Osteoblast (primary cell): Measurements from ENCODE around the gene DEPDC1B. TPM values are rescaled to one million over a fixed set of nuclear protein-coding genes. Genes with fewer than 3 reads are reported as not detected.
A peak's percentile ranks its signal among the peaks of the same experiment; 100 is the strongest.
"Not testable (repeated sequence)": the region's sequence is repeated elsewhere in the genome, so short reads cannot be mapped to it uniquely, and the experiment has no call there.

Experiments used
- DNase-seq: peaks from one replicate; pipeline ENCODE4 v3.0.0; 2011; ENCODE audit warnings: low spot score, mixed read lengths; ENCODE audit not compliant: insufficient read length; ENCODE audit errors: missing footprints
- H2AFZ ChIP-seq: 2 replicates; pipeline ENCODE4 v1.6.0; 2011; ENCODE audit warnings: mild to moderate bottlenecking, low read length
- H3K27ac ChIP-seq: 2 replicates; pipeline ENCODE4 v1.5.1; 2011; ENCODE audit warnings: mild to moderate bottlenecking, low read depth, low read length, moderate library complexity
- H3K27me3 ChIP-seq: 2 replicates; pipeline ENCODE4 v1.6.0; 2012; ENCODE audit warnings: mild to moderate bottlenecking, control low read depth, inconsistent platforms, low read length, moderate library complexity; ENCODE audit not compliant: insufficient read depth
- H3K36me3 ChIP-seq: 2 replicates; pipeline ENCODE4 v1.5.1; 2011; ENCODE audit warnings: mild to moderate bottlenecking, low read length, control low read depth, moderate library complexity; ENCODE audit not compliant: insufficient read depth
- H3K4me1 ChIP-seq: 2 replicates; pipeline ENCODE4 v1.5.1; 2011; ENCODE audit warnings: mild to moderate bottlenecking, low read length, control low read depth, moderate library complexity; ENCODE audit not compliant: insufficient read depth
- H3K4me2 ChIP-seq: 2 replicates; pipeline ENCODE4 v1.6.0; 2011; ENCODE audit warnings: mild to moderate bottlenecking, low read length; ENCODE audit not compliant: insufficient read depth
- H3K4me3 ChIP-seq: fragments of 200-600 bp; sonication (generic); 3 replicates; pipeline ENCODE4 v1.5.1; 2012; ENCODE audit warnings: mild to moderate bottlenecking, low read length, inconsistent platforms; ENCODE audit not compliant: insufficient read depth
- H3K79me2 ChIP-seq: 2 replicates; pipeline ENCODE4 v1.6.0; 2012; ENCODE audit warnings: mild to moderate bottlenecking, low read length, control low read depth, inconsistent platforms; ENCODE audit not compliant: insufficient read depth
- H3K9me3 ChIP-seq: 2 replicates; pipeline ENCODE4 v1.5.1; 2011; ENCODE audit warnings: low read depth, low read length, control low read depth
- H4K20me1 ChIP-seq: 2 replicates; pipeline ENCODE4 v1.6.0; 2012; ENCODE audit warnings: mild to moderate bottlenecking, low read length, control low read depth; ENCODE audit not compliant: insufficient read depth
- total RNA-seq: library from RNA; depleted of rRNA; stranded (reverse); fragments of >200 nt; gene quantifications from 2 replicates; pipeline ENCODE4 v1.2.3, GENCODE V29; 2012
- TF ChIP-seq, protein P1 (sequence below): IDR thresholded peaks from 2 replicates; pipeline ENCODE4 v1.5.1; 2011; ENCODE audit warnings: mild to moderate bottlenecking, low read depth, low read length, moderate library complexity; ENCODE audit errors: extremely low read depth

The DEPDC1B gene
- total RNA-seq, 1 donor: 1.4 TPM

DNA sequence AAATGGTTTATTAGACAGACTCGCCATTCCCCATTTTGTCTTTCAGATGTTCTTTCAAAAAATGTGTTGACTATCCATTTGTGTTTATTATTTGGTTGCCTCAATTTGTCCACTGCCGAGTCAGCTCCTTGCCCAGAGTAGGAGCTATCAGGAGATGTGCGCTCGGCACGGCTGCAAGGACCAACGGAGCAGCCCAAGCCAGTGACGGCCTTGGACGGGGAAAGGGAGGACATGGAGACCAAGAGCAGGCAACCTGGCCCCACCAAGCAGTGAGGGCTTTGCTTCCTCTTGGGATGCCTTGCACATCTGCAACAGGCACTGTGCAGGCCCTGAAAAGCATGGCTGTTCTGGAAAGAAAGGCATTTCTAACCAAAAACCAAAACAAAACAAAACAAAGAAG is 69.8 kb downstream of the DEPDC1B start:
- Histone ChIP-seq H3K4me1 (peaks cover 8% of the 10 kb centered on the region), H3K27ac (no peak overlapping the region), H3K79me2 (no peaks in the 10 kb centered on the region), H3K27me3 (no peaks in the 10 kb centered on the region), H3K9me3 (no peaks in the 10 kb centered on the region), H4K20me1 (no peaks in the 10 kb centered on the region), H2AFZ (no peak overlapping the region), H3K4me3 (no peak overlapping the region), H3K4me2 (no peak overlapping the region), H3K36me3 (no peaks in the 10 kb centered on the region)
- TF ChIP-seq, protein P1, sequence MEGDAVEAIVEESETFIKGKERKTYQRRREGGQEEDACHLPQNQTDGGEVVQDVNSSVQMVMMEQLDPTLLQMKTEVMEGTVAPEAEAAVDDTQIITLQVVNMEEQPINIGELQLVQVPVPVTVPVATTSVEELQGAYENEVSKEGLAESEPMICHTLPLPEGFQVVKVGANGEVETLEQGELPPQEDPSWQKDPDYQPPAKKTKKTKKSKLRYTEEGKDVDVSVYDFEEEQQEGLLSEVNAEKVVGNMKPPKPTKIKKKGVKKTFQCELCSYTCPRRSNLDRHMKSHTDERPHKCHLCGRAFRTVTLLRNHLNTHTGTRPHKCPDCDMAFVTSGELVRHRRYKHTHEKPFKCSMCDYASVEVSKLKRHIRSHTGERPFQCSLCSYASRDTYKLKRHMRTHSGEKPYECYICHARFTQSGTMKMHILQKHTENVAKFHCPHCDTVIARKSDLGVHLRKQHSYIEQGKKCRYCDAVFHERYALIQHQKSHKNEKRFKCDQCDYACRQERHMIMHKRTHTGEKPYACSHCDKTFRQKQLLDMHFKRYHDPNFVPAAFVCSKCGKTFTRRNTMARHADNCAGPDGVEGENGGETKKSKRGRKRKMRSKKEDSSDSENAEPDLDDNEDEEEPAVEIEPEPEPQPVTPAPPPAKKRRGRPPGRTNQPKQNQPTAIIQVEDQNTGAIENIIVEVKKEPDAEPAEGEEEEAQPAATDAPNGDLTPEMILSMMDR: no peak
- no peak for DNase-seq

DNA sequence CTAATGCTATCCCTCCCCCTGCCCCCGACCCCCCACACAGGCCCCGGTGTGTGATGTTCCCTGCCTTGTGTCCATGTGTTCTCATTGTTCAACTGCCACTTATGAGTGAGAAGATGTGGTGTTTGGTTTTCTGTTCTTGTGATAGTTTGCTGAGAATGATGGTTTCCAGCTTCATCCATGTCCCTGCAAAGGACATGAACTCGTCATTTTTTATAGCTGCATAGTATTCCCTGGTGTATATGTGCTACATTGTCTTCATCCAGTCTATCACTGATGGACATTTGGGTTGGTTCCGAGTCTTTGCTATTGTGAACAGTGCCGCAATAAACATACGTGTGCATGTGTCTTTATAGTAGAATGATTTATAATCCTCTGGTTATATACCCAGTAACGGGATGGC is 75.1 kb downstream of the DEPDC1B start:
- H3K9me3 ChIP-seq, DNase-seq, H3K27ac ChIP-seq, H2AFZ ChIP-seq, H3K4me1 ChIP-seq, H4K20me1 ChIP-seq, H3K27me3 ChIP-seq, H3K79me2 ChIP-seq, H3K36me3 ChIP-seq, H3K4me3 ChIP-seq, H3K4me2 ChIP-seq: not testable (repeated sequence)

DNA sequence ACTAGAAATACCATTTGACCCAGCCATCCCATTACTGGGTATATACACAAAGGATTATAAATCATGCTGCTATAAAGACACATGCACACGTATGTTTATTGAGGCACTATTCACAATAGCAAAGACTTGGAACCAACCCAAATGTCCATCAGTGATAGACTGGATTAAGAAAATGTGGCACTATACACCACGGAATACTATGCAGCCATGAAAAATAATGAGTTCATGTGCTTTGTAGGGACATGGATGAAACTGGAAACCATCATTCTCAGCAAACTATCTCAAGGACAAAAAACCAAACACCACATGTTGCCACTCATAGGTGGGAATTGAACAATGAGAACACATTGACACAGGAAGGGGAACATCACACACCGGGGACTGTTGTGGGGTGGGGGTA is 79.2 kb downstream of the DEPDC1B start:
- H3K4me1 ChIP-seq, H3K4me2 ChIP-seq, H3K27ac ChIP-seq, H4K20me1 ChIP-seq, DNase-seq, H3K27me3 ChIP-seq, H3K4me3 ChIP-seq, H3K9me3 ChIP-seq, H3K36me3 ChIP-seq, H2AFZ ChIP-seq, H3K79me2 ChIP-seq: not testable (repeated sequence)

DNA sequence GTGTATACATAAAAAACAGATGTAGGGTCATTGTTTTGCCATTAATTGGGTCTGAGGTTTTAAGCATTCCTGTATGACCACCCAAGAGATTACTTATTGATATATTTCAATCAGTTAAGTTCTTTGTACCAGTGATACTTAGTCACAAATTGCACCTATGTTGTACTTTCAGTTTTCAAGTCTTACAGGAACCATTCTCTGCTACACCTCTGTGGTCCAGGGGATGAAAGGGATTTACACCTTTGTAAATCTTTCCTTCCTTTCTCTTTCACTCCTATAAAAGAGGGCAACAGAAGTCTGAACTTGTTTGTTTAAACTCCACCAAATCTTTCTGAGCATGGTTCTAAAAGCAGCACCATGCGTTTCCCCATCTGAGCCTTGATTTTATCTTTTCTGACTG is 86.1 kb downstream of the DEPDC1B start:
- Histone ChIP-seq H3K9me3 (no peaks in the 10 kb centered on the region), H4K20me1 (no peaks in the 10 kb centered on the region), H3K4me1 (no peaks in the 10 kb centered on the region), H3K4me3 (no peak overlapping the region), H3K27ac (no peak overlapping the region), H3K36me3 (no peaks in the 10 kb centered on the region), H2AFZ (peak overlapping the region; percentile 56), H3K4me2 (no peak overlapping the region), H3K27me3 (no peaks in the 10 kb centered on the region), H3K79me2 (no peaks in the 10 kb centered on the region)
- TF ChIP-seq, protein P1: no peak
- DNase-seq: no peak

DNA sequence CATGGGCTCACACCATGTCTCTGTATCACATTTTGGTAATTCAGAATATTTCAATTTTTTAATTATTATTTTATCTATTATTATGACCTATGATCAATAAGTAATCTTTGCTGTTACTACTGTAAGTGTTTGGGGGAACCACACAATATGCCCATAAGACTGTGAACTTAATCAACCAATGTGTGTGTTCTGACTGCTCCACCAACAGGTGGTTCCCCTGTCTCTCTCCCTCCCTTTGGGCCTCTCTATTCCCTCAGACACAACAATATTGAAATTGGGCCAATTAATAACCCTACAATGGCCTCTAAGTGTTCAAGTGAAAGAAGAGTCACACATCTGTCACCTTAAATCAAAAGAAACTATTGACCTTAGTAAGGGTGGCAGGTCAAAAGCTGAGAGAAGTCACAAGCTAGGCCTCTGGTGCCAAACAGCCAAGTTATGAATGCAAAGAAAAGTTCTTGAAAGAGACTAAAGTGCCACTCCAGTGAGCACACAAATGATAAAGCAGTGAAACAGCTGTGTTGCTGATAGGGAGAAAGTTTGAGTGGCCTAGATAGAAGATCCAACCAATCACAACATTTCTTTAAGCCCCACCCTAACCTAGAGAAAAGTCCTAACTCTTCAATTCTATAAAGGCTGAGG is 88.7 kb downstream of the DEPDC1B start:
- H4K20me1 ChIP-seq: no peaks in the 10 kb centered on the region
- H3K79me2 ChIP-seq: no peaks in the 10 kb centered on the region
- H3K27ac ChIP-seq: no peak overlapping the region
- H3K4me1 ChIP-seq: no peaks in the 10 kb centered on the region
- no peaks in the 10 kb centered on the region for H3K9me3 ChIP-seq
- no peak overlapping the region for H3K4me3 ChIP-seq
- no peak overlapping the region for H3K4me2 ChIP-seq
- H3K36me3 ChIP-seq: no peaks in the 10 kb centered on the region
- TF ChIP-seq, protein P1: no peak
- DNase-seq: no peak
- peak overlapping the region; percentile 11 for H2AFZ ChIP-seq
- H3K27me3 ChIP-seq: no peaks in the 10 kb centered on the region
